HG02852 (cell line): Measurements from ENCODE around the gene NOX5.
"Not testable (repeated sequence)": the region's sequence is repeated elsewhere in the genome, so short reads cannot be mapped to it uniquely, and the experiment has no call there.

Experiments
- ATAC-seq: cut with Tn5 transposase; IDR thresholded peaks from one replicate; pipeline ENCODE4 v1.9.1; 2021; ENCODE audit warnings: mild to moderate bottlenecking, moderate library complexity; ENCODE audit not compliant: unreplicated experiment

Gene NOX5

DNA sequence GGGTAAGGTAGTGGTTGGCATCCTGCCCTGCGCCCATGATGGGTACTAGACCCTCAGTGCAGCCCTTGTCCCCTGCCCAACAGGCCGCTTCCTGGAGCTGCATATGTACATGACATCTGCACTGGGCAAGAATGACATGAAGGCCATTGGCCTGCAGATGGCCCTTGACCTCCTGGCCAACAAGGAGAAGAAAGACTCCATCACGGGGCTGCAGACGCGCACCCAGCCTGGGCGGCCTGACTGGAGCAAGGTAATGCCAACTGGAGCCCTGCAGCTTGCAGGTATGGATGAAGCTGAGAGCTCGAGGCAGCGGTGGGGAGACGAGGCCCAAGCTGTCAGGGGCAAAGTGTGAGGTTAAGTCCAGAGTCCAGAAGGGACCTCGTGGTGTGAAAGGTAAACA is 40.8 kb downstream of the NOX5 start:
- ATAC-seq, result no peak

- ATAC-seq, result no peak
Measured at GRCh38 chr15:69056365-69056764, 41.9 kb downstream of the NOX5 start.

DNA sequence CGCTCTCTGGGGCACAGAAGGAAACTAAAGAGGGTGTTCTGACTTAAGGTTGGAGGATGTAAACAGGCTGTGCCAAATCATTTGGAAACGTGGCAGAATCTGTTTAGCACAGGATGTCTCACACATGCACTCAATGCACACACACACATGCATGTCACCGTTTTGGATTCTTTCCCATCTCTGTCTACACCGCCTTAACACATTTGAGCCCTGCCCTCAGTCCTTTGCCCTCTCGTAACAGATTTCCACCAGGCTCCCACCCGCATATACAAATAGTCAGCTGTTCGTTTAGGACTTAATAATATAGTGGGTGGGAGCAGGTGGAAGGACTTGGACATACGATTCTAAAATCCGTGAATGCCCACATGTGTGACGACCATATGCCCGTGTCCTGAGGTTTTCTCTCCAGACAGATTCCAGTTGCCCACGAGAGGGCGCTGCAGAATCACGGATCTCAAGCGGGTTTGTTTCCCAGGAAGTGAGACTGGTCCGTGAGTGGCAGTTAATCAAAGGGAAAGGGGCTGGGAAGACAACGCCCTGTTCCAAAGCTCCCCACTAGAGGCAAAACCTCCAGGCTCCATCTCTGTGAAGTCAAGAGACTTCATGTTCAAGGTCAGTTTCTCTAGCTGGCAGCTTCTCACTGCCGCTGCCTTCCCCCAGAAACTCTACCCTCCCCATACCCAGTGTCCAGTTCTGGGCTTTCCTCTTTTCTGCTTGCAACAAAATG is 44.5 kb downstream of the NOX5 start:
- no peak for ATAC-seq

- ATAC-seq, result no peak
Measured at GRCh38 chr15:69059557-69059943, 45.1 kb downstream of the NOX5 start.

DNA sequence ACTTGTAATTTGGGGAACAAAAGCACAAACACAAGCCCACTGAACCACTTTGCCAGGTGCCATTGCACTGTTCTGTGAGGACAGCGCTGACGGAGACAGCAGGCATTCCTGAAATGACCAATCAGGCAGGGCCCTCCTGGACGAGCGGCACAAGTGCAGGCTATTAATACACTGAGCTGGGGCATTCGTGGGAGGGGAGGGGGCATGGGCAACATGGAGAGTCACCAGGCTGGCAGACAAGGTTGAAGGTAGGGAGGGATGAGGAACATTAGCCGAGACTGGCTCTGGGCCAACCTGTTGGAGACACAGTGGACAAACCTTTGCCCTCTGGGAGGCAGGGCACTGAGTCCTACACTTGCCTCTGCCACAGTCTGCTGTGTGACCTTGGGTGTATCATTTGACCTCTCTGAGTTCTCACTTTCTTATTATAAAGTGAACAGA is 45.6 kb downstream of the NOX5 start:
- no peak for ATAC-seq

GRCh38 chr15:69060744-69061143 is 46.2 kb downstream of the NOX5 start:
- ATAC-seq, result no peak

GRCh38 chr15:69061414-69061842 is 46.9 kb downstream of the NOX5 start:
- no peak for ATAC-seq

DNA sequence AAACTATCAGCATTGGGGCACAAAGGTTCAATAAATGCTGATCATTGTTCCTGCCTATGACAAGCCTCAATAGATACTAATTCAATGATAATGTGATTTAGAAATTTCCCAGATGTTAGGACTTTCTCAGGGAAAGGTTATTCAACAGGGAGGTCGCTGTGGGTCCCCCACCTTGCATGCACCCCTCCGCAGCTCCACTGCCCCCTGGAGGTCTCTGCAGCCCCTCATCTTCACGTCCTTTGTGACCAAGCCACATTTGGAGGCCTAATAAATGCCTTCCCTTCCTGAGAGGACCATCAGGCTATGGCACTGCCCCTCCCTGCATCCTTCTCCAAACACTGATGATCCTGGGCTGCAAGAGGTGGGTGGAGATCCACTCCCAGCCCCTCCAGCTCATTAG is 50.2 kb downstream of the NOX5 start:
- no peak for ATAC-seq

GRCh38 chr15:69066007-69066995 is 51.8 kb downstream of the NOX5 start:
- no peak for ATAC-seq

DNA sequence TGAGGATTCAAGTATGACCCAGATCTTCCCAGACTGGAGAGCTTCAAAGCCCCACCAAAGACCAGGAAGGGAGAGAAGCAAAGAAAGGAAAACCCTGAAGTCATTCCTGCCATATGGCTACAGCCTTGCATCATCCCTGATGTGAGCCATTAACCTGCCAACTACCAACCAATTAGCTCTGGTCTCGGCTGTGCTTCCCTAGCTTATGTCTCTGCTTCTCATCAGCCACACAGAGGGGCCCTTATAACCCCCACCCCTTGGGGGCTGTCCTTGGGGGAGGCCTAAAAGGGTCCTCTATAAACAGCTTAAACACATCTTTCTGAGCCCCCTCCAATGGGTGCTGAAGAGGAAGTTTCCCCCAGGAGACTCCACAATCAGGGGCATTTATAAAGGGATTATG is 52.8 kb downstream of the NOX5 start:
- ATAC-seq, result no peak

DNA sequence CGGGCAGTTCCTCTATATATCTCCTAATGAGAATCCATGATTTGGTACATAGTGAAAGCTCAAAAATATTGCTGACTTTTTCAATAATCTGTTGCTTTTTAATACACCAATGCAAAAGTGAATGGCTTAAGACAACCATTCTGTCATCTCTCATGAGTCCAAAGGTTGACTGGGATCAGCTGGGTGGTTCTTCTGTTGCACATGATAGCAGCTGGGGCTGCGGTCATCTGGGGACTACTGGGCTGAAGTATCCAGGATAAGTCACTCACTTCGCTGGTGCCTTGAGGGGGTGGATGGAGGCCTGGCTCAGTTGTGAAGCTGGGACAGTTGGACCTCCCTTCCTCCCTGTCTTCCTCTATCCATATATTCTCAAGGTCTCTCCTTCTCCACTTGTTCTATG is 53.7 kb downstream of the NOX5 start:
- no peak for ATAC-seq

DNA sequence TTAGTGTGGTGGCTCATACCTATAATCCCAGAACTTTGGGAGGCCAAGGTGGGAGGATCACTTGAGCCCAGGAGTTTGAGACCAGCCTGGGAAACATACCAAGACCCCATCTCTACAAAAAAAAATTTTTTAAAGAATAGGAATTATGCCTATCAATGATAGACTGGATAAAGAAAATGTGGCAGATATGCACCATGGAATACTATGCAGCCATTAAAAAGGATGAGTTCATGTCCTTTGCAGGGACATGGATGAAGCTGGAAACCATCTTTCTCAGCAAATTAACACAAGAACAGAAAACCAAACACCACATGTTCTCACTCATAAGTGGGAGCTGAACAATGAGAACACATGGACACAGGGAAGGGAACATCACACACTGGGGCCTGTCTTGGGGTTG is 54.8 kb downstream of the NOX5 start:
- not testable (repeated sequence) for ATAC-seq

- ATAC-seq, result no peak
Measured at GRCh38 chr15:69069996-69070395, 55.5 kb downstream of the NOX5 start.

DNA sequence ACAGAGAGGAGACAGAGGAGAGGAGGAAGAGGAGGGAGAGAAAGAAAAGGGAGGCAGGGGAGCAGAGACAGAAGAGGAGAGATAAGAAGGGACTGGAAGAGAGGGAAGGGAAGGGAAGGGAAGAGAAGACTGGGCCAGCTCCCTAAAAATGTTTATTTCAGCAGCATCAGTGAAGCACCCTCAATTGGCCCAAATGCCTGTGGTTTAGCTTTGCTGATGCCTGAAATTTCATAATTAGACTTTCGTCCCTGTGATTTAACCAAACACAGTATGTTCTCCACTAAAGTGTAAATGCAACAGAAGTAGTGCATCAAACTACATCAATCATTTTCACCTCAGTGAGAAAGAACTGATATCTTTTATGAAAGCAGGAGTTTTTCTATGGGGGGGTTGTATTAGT is 55.9 kb downstream of the NOX5 start:
- no peak for ATAC-seq

DNA sequence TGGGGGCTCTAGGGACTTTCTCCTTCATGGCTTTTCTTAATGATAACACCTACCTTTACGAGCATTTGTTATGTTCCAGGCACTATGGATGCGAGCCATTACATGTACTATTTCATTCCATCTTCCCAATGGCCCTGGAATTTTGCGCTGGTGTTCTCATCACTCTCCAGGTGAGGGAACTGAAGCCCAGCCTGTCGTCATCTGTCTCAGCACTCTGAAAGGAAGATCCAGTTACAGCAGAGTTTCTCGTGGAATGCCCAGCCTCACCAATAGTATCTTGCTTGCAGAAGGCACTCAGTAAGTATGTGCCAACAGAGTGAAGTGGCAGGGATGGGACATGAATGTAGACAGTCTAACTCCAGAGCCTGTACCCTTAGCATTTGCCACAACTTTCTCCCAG is 56.8 kb downstream of the NOX5 start:
- ATAC-seq, result no peak

DNA sequence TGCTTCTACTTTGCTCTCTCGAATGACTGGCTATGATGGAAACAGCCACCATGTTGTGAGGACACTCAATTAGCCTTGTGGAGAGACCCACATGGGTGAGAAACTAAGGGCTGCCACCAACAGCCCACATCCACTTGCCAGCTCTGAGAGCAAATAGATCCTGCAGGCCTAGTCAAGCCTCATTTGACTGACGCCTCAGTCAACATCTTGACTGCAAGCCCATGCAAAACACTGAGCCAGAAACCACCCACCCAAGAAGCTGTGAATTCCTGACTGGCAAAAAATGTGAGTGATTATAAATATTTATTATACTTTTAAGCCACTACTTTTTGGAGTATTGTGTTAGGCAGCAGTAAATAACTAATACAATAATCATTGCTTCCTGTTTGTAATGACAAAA is 58.4 kb downstream of the NOX5 start:
- no peak for ATAC-seq

- ATAC-seq, result no peak
Measured at GRCh38 chr15:69074001-69074842, 59.7 kb downstream of the NOX5 start.

DNA sequence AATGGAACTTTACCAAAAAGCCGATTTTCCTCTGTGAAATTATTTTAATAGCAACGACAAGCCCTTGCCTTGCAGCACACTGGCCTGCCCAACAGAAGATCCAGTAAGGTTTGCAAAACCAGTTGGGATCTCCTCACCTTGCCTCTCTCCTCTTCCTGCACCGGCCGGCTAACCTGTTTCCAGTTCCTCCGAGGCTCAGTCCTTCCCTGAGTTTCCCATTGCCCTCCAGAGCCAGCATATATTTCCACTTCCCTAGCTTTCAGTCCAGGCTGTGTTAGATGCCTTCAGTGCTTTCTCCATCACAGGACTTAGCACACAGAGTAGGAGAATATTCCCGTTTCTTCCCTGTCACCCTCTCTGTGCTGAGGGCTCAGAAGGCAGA is 60.3 kb downstream of the NOX5 start:
- ATAC-seq, result no peak

GRCh38 chr15:69075440-69075839 is 60.9 kb downstream of the NOX5 start:
- no peak for ATAC-seq

- ATAC-seq, result no peak
Measured at GRCh38 chr15:69076756-69077155, 62.3 kb downstream of the NOX5 start.

DNA sequence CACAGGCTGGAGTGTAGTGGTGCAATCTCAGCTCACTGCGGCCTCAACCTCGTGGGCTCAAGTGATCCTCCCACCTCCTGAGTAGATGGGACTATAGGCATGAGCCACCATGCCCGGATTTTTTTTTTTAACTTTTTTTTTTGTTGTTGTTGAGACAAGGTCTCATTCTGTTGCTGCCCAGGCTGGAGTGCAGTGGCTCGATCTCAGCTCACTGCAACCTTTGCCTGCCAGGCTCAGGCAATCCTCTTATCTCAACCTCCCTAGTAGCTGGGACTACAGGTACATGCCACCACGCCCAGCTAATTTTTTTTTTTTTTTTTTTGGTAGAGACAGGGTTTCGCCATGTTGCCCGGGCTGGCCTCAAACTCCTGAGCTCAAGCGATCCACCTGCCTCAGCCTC is 64.1 kb downstream of the NOX5 start:
- ATAC-seq, result no peak
